HG03460 (cell line): Measurements from ENCODE around the gene CHADL.
"Not testable (repeated sequence)": the region's sequence is repeated elsewhere in the genome, so short reads cannot be mapped to it uniquely, and the experiment has no call there.

ENCODE experiments used
- ATAC-seq: cut with Tn5 transposase; IDR thresholded peaks from one replicate; pipeline ENCODE4 v1.9.1; 2021; ENCODE audit not compliant: unreplicated experiment

Gene CHADL, protein sequence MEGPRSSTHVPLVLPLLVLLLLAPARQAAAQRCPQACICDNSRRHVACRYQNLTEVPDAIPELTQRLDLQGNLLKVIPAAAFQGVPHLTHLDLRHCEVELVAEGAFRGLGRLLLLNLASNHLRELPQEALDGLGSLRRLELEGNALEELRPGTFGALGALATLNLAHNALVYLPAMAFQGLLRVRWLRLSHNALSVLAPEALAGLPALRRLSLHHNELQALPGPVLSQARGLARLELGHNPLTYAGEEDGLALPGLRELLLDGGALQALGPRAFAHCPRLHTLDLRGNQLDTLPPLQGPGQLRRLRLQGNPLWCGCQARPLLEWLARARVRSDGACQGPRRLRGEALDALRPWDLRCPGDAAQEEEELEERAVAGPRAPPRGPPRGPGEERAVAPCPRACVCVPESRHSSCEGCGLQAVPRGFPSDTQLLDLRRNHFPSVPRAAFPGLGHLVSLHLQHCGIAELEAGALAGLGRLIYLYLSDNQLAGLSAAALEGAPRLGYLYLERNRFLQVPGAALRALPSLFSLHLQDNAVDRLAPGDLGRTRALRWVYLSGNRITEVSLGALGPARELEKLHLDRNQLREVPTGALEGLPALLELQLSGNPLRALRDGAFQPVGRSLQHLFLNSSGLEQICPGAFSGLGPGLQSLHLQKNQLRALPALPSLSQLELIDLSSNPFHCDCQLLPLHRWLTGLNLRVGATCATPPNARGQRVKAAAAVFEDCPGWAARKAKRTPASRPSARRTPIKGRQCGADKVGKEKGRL

DNA sequence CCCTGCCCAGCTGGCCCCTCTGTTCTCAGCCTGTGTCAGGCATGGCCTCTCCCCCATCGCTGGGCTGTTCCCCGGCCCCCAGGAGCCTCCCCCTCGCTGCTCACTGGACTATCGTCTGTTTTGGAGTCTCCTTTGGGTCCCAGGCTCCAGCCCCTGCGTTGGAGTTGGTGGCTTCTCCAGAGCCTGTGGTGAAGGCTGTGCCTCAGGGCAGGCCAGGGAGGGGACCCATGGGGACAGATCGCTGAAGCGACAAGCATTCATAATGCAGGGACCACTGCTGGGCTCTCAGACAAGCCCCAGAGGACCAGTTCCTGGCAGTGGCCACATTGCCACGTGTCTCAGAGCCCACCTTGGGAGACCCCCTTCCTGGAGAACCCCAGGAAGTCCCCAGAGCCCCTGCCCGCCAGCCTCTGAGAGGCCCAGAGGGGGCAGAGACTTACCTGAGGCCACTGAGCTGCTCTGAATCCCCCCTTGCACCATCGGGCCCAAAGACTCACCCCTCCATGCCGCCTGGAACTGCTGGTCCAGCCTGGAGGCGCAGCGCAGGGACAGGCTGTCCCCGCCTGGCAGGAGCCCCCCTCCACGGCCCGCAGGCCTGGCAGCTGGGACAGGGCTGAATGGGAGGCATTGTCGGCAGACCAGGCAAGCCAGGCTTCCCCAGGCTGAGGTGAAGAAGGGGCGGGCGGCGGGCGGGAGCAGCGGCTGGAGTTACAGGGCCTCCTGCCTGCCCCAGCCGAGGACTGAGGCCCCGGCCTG is at the start of gene CHADL:
Gene CHADL, minus strand, starts transcription at position 555 of the 756 bp plus-strand sequence. Its CDS starts 50 bp downstream, at position 505.
- no peak for ATAC-seq

DNA sequence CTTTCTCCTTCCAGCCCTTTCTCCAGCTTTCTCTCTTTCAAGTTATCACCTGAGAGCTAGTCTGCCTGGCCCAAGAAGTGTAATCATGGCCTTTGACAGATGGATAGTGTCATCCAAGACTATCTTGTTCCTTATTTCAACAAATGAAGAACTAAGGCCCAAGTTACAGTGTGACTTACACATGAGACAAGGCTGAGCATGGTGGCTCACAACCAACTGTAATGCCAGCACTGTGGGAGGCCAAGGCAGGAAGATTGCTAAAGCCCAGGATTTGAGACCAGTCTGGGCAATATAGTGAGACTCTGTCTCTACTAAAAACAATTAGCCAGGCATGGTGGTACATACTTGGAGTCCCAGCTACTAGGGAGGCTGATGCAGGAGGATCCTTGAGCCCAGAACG is 48.9 kb upstream of the CHADL start:
- no peak for ATAC-seq

DNA sequence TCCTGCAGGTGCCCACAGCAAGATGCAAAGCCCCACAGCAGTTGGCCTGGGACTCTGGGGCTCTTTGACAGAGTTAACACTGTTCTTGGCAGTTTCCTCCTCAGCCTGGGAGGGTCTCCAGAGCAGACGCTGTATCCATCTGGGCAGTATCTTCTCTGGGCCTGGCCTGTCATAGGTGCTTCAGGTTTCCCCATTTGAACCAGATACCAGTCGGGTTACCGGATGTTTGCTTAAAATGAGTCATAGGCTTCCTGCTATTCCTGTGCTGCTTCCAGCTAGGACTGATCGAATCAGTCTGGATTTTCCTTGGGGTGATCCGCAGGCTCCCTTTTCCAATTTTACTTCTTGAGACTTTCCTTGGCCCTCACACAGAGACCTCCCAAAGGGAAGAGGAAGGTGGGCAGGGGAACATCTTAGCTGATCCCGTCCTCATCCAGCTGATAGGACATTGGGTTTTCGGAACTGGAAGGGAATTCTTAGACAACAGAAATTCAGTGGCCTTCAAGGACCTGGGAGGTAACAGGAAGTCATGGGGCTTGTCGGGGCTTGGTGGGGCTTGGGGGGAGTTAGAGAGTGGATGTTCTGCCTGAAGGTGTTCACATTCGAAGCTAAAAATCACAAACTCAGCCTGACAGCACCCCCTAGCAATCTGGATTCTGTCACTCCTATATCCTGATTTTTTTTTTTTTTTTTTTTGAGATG is 47.7 kb upstream of the CHADL start:
- ATAC-seq, result no peak

DNA sequence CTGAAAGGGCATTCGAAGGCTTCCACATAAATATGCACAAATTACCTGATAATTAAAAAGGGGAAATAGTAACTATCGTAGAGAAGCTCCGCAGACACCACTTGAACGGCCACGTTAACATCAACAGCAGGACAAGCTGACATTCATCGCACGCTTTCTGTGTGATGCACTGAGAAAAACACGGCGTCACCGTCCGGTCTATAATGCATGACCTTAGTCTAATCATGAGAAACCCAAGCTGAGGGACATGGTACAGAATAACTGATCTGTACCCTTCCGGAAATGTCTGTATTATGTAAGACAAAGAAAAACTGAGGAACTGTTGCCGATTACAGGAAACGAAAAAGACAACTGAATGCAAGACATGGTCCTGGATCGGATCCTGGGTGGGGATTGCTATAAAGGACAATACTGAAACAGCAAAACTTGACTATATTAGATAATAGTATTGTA is 45.9 kb upstream of the CHADL start:
- ATAC-seq, result peak; percentile 25

DNA sequence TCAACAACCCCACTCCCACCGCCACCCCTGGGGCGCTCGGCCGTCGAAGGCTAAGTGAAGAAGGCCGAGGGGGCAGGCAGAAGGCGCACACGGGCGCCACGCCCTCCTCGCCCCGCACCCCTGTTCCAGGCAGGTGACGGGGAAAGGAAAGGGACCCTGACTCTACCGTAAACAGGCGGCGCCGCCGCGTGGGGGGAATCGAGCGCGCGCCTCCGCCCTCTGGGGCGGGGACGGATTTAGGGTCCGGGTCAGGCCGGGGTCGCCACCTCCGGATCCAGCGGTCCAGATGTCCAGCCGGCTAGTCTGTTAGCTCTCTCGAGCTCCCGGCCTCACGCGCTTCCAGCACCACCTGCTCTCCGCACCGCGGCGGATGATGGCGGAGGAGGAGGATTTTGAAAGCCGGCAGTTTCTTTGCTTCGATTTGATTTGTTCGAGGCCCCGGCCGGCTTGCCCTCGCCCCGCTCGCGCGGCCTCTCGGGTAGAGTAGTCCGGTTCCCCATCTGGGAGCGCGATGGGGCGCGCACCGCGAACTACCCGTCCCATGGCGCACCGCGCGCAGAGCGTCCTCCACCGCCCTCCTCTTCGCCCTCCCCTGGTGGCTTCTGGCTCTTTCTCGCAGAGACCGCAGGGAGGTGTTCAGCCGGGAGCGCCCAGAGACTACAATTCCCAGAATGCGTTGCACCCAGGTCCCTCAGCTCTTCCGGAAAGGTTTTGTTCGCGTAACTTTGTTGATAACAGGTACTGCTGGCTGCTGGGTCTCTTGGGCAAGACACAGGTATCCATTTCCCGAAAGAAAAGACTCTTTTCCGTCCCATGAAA is 45.3 kb upstream of the CHADL start, which contains the start of gene RANGAP1:
Gene RANGAP1, minus strand, starts transcription at position 368 of the 819 bp plus-strand sequence. CDS start 5,143 bp downstream, outside the sequence.
- ATAC-seq, result peak; percentile 91

DNA sequence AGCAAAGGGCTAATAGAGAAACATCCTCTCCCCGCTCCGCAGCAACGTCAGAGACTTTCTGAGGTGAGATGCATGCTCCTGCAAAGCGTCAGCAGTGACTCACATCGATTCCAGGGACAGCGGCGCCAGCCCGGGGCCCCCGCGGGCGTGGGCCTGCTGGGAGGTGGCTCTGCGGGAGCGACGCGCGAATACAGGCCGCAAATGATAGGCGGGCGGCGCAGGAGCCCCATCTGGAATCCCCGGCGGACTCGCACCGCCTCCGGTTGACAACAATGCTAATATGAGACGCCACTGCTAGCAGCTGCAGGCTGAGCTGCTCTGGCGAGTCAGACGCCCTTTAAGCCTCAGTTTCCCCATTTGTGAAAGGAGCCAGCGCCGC is 44.7 kb upstream of the CHADL start:
- ATAC-seq, result peak; percentile 6

DNA sequence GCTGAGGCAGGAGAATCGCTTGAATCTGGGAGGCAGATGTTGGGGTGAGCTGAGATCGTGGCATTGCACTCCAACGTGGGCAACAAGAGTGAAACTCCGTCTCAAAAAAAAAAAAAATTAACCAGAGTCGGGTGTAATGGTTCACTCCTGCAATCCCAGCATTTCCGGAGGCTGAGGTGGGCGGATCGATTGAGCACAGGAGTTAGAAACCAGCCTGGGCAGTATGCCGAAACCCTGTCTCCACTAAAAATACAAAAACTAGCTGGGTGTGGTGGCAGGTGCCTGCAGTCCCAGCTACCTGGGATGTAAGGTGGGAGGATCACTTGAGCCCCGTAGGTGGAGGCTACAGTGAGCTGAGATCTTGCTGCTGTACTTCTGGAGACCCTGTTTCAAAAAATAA is 43.7 kb upstream of the CHADL start:
- ATAC-seq, result no peak

DNA sequence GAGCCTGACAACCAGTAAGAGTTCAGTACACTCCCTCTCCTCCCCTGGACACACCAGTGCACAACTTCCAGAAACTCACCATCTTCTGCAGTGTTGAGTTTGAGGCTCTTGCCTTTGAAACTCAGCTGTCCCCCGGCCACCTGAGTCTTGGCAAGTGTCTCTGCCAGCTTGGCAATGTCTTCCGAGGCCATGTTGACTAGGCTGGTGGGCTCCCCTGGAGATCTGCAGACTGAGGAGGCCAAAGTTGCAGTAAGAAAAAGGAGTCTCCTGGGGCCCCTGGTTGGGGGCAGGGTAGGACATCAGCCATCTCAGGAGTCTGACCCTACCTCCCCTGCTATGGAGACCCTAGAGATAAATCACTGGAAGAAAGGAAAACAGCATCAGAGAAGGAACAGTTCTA is 40.1 kb upstream of the CHADL start:
- no peak for ATAC-seq

DNA sequence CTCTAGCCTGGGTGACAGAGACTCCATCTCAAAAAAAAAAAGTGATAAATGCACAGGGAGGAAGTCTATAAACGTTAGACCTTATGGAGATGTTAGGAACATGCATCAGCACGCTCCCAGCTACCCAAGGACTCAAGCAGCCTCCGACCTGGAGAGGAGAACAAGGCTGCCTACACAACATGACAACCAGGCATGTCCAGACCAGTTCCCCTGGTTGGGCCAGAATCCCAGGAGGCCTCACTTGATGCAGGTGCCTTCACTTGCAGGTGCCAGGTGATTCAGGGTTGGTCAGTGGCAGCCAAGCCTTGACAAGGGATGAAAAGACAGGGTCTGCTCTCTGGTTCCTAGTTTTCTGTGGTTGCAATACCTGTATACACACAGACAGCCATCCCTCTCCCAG is 39.3 kb upstream of the CHADL start:
- no peak for ATAC-seq

DNA sequence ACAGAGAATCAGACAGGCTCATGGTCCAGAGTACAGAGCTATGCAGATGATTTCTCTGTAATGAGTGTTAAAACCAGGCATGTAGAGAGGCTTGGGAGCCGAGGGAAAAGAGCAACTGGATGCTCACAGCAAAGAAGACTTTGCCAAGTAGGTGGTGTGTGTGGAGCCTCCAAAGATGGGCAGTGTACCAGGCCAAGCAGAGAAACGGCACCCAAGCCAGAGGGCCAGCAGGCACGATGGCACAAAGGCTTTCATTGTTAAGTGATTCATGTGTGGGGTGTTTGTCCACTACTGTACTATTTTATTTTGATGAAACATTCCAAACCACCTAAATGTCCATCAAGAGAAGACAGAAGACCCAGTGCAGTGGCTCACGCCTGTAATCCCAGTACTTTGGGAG is 34.1 kb upstream of the CHADL start:
- no peak for ATAC-seq

DNA sequence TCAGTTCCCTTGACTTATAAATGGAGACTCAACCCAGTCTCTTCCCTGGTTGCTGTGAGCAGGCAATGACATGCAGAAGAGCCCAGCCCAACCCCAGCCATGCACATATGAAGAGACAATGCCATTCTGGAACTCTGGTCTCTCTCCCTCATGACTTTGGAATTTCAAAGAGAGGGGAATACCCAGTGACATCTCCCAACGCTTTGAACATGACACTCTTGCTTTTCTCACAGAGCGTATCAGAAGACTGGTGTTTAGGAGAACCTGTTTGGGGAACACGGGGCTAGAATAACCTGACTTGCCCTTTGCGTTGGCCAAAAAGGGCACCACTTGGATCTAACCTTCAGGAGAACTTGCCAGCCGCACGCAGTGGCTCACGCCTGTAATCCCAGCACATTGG is 32.4 kb upstream of the CHADL start:
- no peak for ATAC-seq

DNA sequence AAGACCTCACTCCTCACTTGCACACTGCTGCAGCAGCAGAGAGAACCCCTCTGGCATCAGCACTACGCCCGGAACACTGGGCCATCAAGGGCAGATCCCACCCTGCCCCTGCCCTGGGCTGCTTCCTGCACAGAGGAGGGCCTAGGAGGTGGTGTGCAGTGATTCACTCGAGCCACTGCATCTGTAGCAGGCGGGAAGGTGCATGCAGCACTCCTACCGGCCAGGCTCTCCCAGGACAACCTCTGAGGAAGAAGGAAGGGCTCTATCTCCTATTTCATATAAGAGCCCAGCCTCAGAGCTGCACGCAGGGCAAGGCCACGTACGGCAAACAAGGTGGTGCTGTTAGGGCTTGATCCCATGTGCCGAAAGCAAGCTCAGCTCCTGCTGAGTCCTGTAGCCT is 31.1 kb upstream of the CHADL start:
- ATAC-seq, result no peak

DNA sequence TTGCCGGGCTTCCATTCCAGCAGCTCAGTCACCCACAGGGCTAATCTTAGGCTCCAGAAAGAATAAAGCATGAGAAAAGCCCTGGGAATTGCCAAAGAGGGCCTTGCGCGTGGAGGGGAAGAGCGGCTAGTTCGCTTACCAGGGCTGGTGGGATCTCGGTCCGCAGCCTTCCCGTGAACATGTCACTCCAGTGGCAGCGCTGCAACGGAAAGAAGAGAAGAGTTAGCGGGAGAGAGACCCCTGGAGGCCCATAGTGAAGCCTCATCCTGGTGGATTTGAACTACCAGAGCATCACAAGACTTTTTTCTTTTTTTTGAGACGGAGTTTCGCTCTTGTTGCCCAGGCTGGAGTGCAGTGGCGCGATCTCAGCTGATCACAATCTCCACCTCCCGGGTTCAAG is 27.2 kb upstream of the CHADL start:
- no peak for ATAC-seq

DNA sequence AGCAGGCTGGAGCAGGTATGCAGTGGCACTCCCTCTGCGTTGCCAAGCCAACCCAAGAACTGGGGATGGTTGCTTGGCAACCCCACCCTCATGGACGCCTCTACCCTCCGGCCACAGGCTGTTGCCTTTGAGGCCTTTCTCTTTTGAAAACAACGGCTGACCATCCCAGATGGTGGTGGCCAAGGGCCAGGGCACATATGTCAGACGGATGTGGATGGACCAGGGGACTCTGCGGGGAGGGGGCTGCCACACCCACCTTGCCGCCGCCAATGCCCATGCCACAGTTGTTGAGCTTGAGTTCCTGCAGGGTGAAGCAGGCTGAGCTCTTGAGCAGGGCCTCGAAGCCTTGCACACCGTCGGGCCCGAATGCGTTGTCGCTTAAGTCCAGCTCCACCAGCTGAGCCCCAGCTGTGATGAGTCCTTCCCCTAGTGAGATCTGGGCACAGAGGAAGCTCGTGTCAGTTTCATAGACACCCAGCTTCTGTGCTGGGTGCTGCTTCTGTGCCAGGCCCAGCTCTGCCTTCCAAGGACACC is 23.7 kb upstream of the CHADL start:
- ATAC-seq, result no peak

DNA sequence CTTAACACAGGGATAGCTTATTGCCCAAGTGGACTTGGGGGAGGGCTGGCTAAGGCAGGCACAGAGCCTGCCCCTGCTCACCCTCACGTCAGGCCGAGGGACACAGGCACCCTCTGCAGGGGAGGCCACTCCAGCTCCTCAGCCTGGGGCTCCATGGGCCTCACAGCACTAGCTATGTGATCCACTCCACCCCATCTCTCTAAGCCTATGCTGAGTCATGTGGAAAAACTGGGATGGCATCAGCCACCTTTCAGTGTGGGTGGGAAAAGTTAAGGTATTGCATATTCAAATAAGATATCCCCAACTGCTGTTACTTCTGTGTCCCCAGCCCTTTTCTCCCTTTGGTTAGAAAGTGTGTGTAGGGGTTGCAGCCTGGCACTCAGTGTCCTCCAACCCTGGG is 23.0 kb upstream of the CHADL start:
- ATAC-seq, result no peak

DNA sequence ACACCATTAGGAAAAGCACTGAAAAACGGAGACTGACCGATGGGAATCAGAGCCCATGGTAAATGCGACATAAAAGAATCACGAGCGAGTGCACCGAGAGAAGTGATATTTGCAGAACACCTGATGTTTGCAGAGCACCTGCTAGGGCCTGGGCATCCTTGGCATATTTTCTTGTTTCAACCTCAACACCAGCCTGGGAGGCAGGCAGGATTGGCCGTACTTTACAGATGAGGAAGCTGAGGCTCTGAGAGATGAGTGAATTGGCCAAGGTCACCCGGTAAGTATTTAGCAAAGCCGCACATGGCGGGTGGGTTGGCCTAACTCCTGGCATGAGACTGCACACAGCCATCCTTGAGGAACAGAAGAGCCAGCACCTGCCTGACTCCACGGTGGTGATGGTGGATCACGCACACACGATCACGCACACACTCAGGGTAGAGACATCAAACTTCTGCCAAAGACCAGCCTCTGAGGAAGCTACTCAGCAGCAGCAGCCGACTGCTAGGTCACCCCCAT is 21.6 kb upstream of the CHADL start:
- ATAC-seq, result no peak

DNA sequence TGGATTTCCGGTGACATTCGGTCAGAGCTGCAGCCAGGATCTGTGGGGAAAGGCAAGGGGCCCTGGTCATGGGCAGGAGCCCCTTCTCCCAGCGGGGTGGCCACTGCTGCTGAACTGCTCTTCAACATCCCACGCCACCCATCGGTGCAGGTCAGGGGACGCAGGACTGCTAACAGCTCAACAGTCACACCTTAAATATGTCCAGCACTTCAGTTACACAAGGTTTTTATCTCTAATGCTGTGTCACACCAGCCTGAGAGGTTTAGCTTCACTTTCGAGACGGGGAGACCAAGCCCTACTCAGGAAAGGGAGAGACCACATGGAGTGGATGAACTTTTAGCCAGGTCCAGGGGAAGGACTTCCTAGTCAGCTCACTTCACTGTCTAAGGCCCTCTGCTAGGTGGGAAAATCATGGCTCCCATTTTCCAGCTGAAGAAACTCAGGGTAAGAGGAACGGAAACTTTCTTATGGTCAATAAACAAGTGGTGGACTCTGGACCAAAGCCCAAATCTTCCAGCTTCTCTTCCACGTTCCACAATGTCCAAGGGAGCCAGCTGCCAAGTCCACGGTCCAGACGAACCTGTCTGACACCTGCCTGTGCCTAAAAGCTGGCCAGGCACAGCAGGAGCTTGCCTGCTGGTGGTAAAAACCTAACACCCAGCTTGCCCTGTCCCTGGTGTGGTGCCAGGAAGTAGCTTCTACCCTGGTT is 21.0 kb upstream of the CHADL start:
- no peak for ATAC-seq

DNA sequence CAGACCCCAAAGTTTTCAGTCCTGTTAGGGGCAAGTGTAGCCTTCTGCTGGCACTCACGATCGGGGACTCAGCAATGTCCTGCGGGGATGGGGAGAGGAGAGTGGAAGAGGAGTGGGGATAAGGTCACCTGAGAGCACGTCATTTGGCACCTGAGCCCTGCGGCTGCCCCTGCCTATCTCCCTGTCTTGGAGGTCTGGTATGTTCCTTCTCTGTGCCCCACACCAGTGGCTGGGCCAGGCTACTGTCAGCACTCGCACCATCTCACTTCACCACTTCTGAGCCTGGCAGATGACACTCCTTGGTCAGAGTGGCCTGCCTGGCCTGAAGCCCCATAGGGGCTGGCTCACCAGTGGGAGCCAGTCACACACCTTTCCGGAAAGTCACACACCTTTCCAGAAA is 20.1 kb upstream of the CHADL start:
- ATAC-seq, result no peak

DNA sequence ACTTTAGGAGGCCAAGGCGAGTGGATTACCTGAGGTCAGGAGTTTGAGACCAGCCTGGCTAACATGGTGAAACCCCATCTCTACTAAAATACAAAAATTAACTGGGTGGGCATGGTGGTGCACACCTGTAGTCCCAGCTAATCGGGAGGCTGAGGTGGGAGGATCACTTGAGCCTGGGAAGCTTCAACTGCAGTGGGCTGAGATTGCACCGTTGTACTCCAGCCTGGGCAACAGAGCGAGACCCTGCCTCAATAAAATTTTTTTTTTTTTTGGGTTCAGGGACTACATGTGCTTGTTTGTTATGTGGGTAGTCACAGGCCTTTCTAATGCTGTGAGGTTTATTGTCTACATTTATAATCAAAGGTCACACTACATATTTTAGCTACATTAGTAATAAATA is 19.0 kb upstream of the CHADL start:
- ATAC-seq, result not testable (repeated sequence)
